Activated B cell treated with CpG ODN at 0.5 μM for 24 hours (primary cell): Measurements from ENCODE around the gene ERC1. TPM values are rescaled to one million over a fixed set of nuclear protein-coding genes. Genes with fewer than 3 reads are reported as not detected.
"Not testable (repeated sequence)": the region's sequence is repeated elsewhere in the genome, so short reads cannot be mapped to it uniquely, and the experiment has no call there.

Experiments used
- ATAC-seq: fragments of 200-7000 bp; cut with Tn5 transposase; one replicate; pipeline ENCODE4 v1.10.0; 2021; ENCODE audit warnings: low read depth, mild to moderate bottlenecking, moderate library complexity
- CTCF ChIA-PET: fragments of 350-600 bp; sonication (Branson Sonifier 250); formaldehyde crosslinking; loops from one replicate; lab custom pipeline; 2021; ENCODE audit warnings: antibody characterized with exemption; lab: Charles Lee
- POLR2A ChIA-PET: fragments of 350-600 bp; sonication (Branson Sonifier 250); formaldehyde crosslinking; loops from one replicate; lab custom pipeline; 2021; ENCODE audit warnings: antibody characterized with exemption; lab: Charles Lee
- DNase-seq: peaks from one replicate; pipeline ENCODE4 v3.0.0; 2022
- H3K27ac Mint-ChIP-seq: one replicate; pipeline ENCODE4 v1.8.0; 2020; ENCODE audit warnings: mixed read lengths
- H3K27me3 Mint-ChIP-seq: one replicate; pipeline ENCODE4 v1.8.0; 2021; ENCODE audit warnings: mixed read lengths
- H3K36me3 Mint-ChIP-seq: one replicate; pipeline ENCODE4 v1.8.0; 2021; ENCODE audit warnings: low read depth, mixed read lengths
- H3K4me1 Mint-ChIP-seq: one replicate; pipeline ENCODE4 v1.8.0; 2021; ENCODE audit warnings: mixed read lengths
- H3K4me3 Mint-ChIP-seq: one replicate; pipeline ENCODE4 v1.8.0; 2020; ENCODE audit warnings: mild to moderate bottlenecking, mixed read lengths
- H3K9me3 Mint-ChIP-seq: one replicate; pipeline ENCODE4 v1.8.0; 2020; ENCODE audit warnings: mixed read lengths
- intact Hi-C: fragments of 100-400 bp; cut with micrococcal nuclease; formaldehyde crosslinking; loops from one replicate; pipeline ENCODE4 v1.15.1; 2024
- total RNA-seq: library from RNA; stranded (reverse); gene quantifications from 2 replicates; pipeline ENCODE4 v1.2.3, GENCODE V29; 2022
- TF ChIP-seq, protein P1 (sequence below): fragments of 200-600 bp; IDR thresholded peaks from one replicate; pipeline ENCODE4 v1.8.0; 2022; ENCODE audit warnings: antibody characterized with exemption, mild to moderate bottlenecking

Gene ERC1
- total RNA-seq, 1 donor from 2014 or later = 57.0 TPM

GRCh38 chr12:1314523-1314922, 323.5 kb downstream of the ERC1 start:
- TF ChIP-seq, protein P1, sequence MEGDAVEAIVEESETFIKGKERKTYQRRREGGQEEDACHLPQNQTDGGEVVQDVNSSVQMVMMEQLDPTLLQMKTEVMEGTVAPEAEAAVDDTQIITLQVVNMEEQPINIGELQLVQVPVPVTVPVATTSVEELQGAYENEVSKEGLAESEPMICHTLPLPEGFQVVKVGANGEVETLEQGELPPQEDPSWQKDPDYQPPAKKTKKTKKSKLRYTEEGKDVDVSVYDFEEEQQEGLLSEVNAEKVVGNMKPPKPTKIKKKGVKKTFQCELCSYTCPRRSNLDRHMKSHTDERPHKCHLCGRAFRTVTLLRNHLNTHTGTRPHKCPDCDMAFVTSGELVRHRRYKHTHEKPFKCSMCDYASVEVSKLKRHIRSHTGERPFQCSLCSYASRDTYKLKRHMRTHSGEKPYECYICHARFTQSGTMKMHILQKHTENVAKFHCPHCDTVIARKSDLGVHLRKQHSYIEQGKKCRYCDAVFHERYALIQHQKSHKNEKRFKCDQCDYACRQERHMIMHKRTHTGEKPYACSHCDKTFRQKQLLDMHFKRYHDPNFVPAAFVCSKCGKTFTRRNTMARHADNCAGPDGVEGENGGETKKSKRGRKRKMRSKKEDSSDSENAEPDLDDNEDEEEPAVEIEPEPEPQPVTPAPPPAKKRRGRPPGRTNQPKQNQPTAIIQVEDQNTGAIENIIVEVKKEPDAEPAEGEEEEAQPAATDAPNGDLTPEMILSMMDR = no peak
- Mint-ChIP-seq H3K4me3 (no peak overlapping the region), H3K36me3 (peaks cover 47% of the 10 kb centered on the region), H3K9me3 (peaks cover 5% of the 10 kb centered on the region), H3K4me1 (peaks cover 3% of the 10 kb centered on the region), H3K27me3 (no peaks in the 10 kb centered on the region), H3K27ac (no peak overlapping the region)
- ATAC-seq = no peak
- intact Hi-C loops = no loop called here
- CTCF ChIA-PET = interaction anchor here (0.9 kb wide), 1 partner anchor 197 kb away, joined by 3 read pairs; no protein-coding TSS in a partner anchor
- POLR2A ChIA-PET = no interaction called here
- no peak for DNase-seq

DNA sequence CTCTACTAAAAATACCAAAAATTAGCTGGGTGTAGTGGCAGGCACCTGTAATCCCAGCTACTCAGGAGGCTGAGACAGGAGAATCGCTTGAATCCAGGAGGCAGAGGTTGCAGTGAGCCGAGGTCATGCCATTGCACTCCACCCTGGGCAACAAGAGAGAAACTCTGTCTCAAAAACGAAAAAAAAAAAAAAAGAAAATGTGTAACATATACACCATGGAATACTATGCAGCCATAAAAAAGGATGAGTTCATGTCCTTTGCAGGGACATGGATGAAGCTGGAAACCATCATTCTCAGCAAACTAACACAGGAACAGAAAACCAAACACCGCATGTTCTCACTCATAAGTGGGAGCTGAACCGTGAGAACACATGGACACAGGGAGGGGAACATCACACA, 326.0 kb downstream of the ERC1 start:
- ATAC-seq, DNase-seq, intact Hi-C loops, H3K27me3 Mint-ChIP-seq, H3K4me3 Mint-ChIP-seq, POLR2A ChIA-PET, H3K27ac Mint-ChIP-seq, H3K9me3 Mint-ChIP-seq, H3K4me1 Mint-ChIP-seq, CTCF ChIA-PET: not testable (repeated sequence)
- peaks cover 37% of the 10 kb centered on the region for H3K36me3 Mint-ChIP-seq

- intact Hi-C loops = no loop called here
- ChIA-PET POLR2A (no interaction called here), CTCF (no interaction called here)
- Mint-ChIP-seq H3K27ac (no peak overlapping the region), H3K4me3 (no peak overlapping the region), H3K9me3 (peaks cover 3% of the 10 kb centered on the region), H3K4me1 (peaks cover 3% of the 10 kb centered on the region), H3K27me3 (no peaks in the 10 kb centered on the region), H3K36me3 (peaks cover 25% of the 10 kb centered on the region)
- no peak for ATAC-seq
- TF ChIP-seq, protein P1 = no peak
- DNase-seq = no peak
Measured at GRCh38 chr12:1318327-1319031, 327.5 kb downstream of the ERC1 start.

DNA sequence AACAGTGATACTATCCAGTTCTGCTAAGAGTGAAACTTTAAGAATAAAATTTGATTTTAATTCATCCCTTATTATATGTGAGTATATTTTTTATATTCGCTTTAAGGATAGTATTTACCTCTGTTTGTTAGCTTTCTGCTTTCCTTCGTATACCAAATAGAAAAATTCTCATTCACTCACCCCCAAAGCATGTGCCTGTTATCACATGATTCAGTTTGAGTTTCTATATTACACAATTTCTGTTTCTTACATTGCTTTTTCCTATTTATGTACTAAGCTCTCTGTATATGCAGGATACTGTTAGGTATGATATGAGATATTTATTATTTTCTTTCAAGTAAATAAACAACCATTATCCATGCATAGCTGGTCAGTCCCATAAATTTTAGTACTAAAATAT, 328.2 kb downstream of the ERC1 start:
- DNase-seq (no peak), ATAC-seq (no peak)
- Mint-ChIP-seq H3K4me1 (peaks cover 3% of the 10 kb centered on the region), H3K27me3 (no peaks in the 10 kb centered on the region), H3K9me3 (peaks cover 3% of the 10 kb centered on the region), H3K4me3 (no peak overlapping the region), H3K36me3 (peaks cover 20% of the 10 kb centered on the region), H3K27ac (no peak overlapping the region)
- TF ChIP-seq, protein P1 = no peak
- ChIA-PET POLR2A (no interaction called here), CTCF (no interaction called here)
- intact Hi-C loops = no loop called here

DNA sequence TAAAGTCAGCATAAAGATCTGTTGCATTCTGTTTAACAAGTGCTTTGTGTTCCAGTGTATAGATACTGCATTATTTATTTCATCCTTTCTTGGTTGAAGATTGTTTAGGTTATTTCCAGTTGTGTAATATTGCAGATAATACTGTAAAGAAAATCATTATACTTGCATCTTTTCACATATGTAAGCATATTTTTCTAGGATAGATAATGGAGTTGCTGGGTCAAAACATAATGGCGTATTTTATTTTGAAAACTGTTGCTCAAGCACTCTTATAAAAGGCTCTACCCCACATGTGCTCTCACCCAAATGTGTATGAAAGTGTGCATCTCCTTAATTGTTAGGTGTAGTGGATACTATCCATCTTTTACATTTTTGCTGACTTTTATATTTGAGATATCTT, 329.0 kb downstream of the ERC1 start:
- Mint-ChIP-seq H3K4me1 (peaks cover 7% of the 10 kb centered on the region), H3K36me3 (peaks cover 17% of the 10 kb centered on the region), H3K9me3 (peaks cover 3% of the 10 kb centered on the region), H3K27ac (no peak overlapping the region), H3K4me3 (no peak overlapping the region), H3K27me3 (no peaks in the 10 kb centered on the region)
- ChIA-PET CTCF (no interaction called here), POLR2A (no interaction called here)
- TF ChIP-seq, protein P1 = no peak
- ATAC-seq (no peak), DNase-seq (no peak)
- intact Hi-C loops = no loop called here
